ENCODE results near the gene NDUFAF5. TPM values are rescaled to one million over a fixed set of nuclear protein-coding genes. Genes with fewer than 3 reads are reported as not detected.

Gene NDUFAF5
- total and polyA plus RNA-seq, 2 of the 8 experiments (the other 6 are each of a cell fraction or from before 2014, with no cell fraction given), result 11.8 to 32.3 TPM

GRCh38 chr20:13857304-13857703, 72.5 kb downstream of the NDUFAF5 start:
- H3K79me1 ChIP-seq (ENCODE audit: low read depth, low read length), result no peaks in the 10 kb centered on the region
- no peak overlapping the region for H3K14ac ChIP-seq (ENCODE audit: insufficient read length)
- H3K9me3 ChIP-seq (ENCODE audit: insufficient read depth in 2 of 2, low read depth in 1 of 2, low read length in 1 of 2), result no peaks in the 10 kb centered on the region
- no peak for DNase-seq (ENCODE audit: low read depth in 1 of 2, low spot score in 2 of 2)
- no peak overlapping the region for H2BK120ac ChIP-seq (replicated peaks; ENCODE audit: low read depth, low read length)
- H4K20me1 ChIP-seq (replicated peaks in 1 of 2; ENCODE audit: control insufficient read depth in 1 of 2, insufficient read depth in 2 of 2, low read length in 2 of 2), result no peaks in the 10 kb centered on the region
- no peak overlapping the region for H2AFZ ChIP-seq (ENCODE audit: low read length)
- 81% methylated on average over 3 of the region's 3 CpGs; no CpG with 5 or more reads in 1 of the 2 experiments for WGBS, 2 experiments (ENCODE audit: extremely low coverage in 1 of 2, insufficient coverage in 1 of 2, insufficient read length in 1 of 2, insufficient replicate concordance in 2 of 2, low coverage in 1 of 2, low lambda C conversion rate in 2 of 2, missing lambda C conversion rate in 1 of 2)
- H3K79me2 ChIP-seq (ENCODE audit: control insufficient read depth in 1 of 2, insufficient read depth in 2 of 2, low read length in 2 of 2), result no peaks in the 10 kb centered on the region
- H2AK5ac ChIP-seq (ENCODE audit: low read depth, low read length), result no peak overlapping the region
- no peak for TF ChIP-seq ASH2L (IDR thresholded peaks at IDR 0.05; ENCODE audit: low read length)
- no peak for TF ChIP-seq RBBP5 (IDR thresholded peaks at IDR 0.05; ENCODE audit: borderline replicate concordance, low read depth, low read length)
- no peak for TF ChIP-seq GTF2F1 (IDR thresholded peaks at IDR 0.05; ENCODE audit: borderline replicate concordance, low read depth, low read length)
- TF ChIP-seq CHD1 (IDR thresholded peaks at IDR 0.05; ENCODE audit: low read depth, low read length), result no peak
- TF ChIP-seq CEBPB (IDR thresholded peaks at IDR 0.05; ENCODE audit: low read depth, low read length), result no peak
- TF ChIP-seq PHF8 (conservative IDR thresholded peaks at IDR 0.05; ENCODE audit: low read depth, low read length), result no peak
- no peak for TF ChIP-seq POLR2A (IDR thresholded peaks at IDR 0.05; ENCODE audit: control extremely low read depth in 1 of 2, low read depth in 2 of 2, low read length in 2 of 2)
- no peak for TF ChIP-seq CBX5 (IDR thresholded peaks at IDR 0.05; ENCODE audit: low read depth, low read length)
- TF ChIP-seq FOSL1 (IDR thresholded peaks at IDR 0.05; ENCODE audit: insufficient read depth, low read depth, low read length), result no peak
- H3K9ac ChIP-seq (replicated peaks in 1 of 4; ENCODE audit: extremely low read depth in 1 of 4, low read depth in 3 of 4, low read length in 3 of 4), result no peak overlapping the region
- no peaks in the 10 kb centered on the region for H3K27me3 ChIP-seq (replicated peaks in 1 of 4; ENCODE audit: control insufficient read depth in 3 of 4, extremely low read depth in 1 of 4, insufficient read depth in 3 of 4, low read length in 3 of 4)
- H3K23ac ChIP-seq (ENCODE audit: insufficient read length), result no peak overlapping the region
- no peak overlapping the region for H3K4ac ChIP-seq (replicated peaks; ENCODE audit: insufficient read length, low read depth, low read length)
- no peak overlapping the region for H3K4me3 ChIP-seq (ENCODE audit: extremely low read depth in 1 of 4, insufficient read depth in 2 of 4, low read depth in 3 of 4, low read length in 4 of 4)
- no peak overlapping the region for H4K8ac ChIP-seq (ENCODE audit: extremely low read depth, insufficient read depth, low read length)
- H3K18ac ChIP-seq (ENCODE audit: extremely low read depth, low read length), result no peak overlapping the region
- no peak overlapping the region for H3K4me2 ChIP-seq (ENCODE audit: insufficient read depth in 1 of 2, low read depth in 2 of 2, low read length in 2 of 2)
- H4K5ac ChIP-seq (ENCODE audit: insufficient read length, low read depth, low read length), result no peak overlapping the region
- no peak overlapping the region for H2BK20ac ChIP-seq (ENCODE audit: low read length)
- no peak overlapping the region for H4K91ac ChIP-seq (replicated peaks; ENCODE audit: insufficient read length, low read length)
- ChIA-PET POLR2A (ENCODE audit: partially characterized antibody) (interaction anchor here (0.7 kb wide), 1 partner anchor 72 kb away, joined by 3 read pairs; the partner anchor contains the start of genes ESF1 and NDUFAF5), CTCF (ENCODE audit: partially characterized antibody) (interaction anchor here (0.7 to 1.6 kb wide), 5 partner anchors 8 to 96 kb away, joined by 3 to 7 read pairs (median 3); no protein-coding TSS in a partner anchor)
- no peaks in the 10 kb centered on the region for H3K23me2 ChIP-seq (ENCODE audit: low read depth, low read length)
- FAIRE-seq, result no peak
- no peak overlapping the region for H2BK15ac ChIP-seq (ENCODE audit: low read length)
- H2BK12ac ChIP-seq (ENCODE audit: low read depth, low read length), result no peak overlapping the region
- H3K4me1 ChIP-seq (replicated peaks in 1 of 4; ENCODE audit: control insufficient read depth in 3 of 4, insufficient read depth in 4 of 4, low read length in 3 of 4), result no peaks in the 10 kb centered on the region
- no peaks in the 10 kb centered on the region for H3K36me3 ChIP-seq (ENCODE audit: control insufficient read depth in 2 of 4, insufficient read depth in 4 of 4, low read length in 3 of 4)
- no peak overlapping the region for H2BK5ac ChIP-seq (ENCODE audit: low read depth, low read length)
- no peak overlapping the region for H3K56ac ChIP-seq (replicated peaks; ENCODE audit: insufficient read length, low read depth, low read length)
- H3K27ac ChIP-seq (ENCODE audit: low read depth, low read length), result no peak overlapping the region
